ENCODE data around the gene RBM33. TPM values are rescaled to one million over a fixed set of nuclear protein-coding genes. Genes with fewer than 3 reads are reported as not detected.
A peak's percentile ranks its signal among the peaks of the same experiment; 100 is the strongest.

RBM33 gene
- total and polyA plus RNA-seq, 2 experiments from 2014 or later, result 51.1 to 53.5 TPM

DNA sequence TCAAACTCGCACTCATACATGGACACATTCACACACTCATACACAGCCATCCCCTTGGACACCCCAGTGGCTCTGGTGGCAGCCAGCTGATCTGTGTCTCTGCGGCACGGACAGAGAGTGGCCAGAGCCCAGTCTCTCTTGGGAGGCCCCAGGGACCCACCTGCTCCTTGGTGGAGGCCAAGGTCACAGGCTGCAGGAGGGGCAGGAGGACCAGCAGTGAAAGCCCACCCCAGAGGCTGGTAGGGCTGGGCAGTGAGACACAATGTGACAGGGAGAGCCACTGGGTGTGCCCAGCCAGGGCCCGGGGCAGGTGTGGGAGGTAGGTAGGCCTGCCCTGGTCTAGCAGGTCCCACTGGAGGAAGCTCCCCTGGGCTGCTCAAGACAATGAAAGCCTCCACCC is 149.3 kb downstream of the RBM33 start:
- Histone ChIP-seq H3K27me3 (peaks cover 43% of the 10 kb centered on the region), H3K27ac (no peak overlapping the region), H3K4me3 (no peak overlapping the region), H3K4me1 (ENCODE audit: low read depth) (no peaks in the 10 kb centered on the region), H3K36me3 (no peaks in the 10 kb centered on the region), H3K9me3 (ENCODE audit: low read depth) (no peaks in the 10 kb centered on the region)
- TF ChIP-seq, protein P1, sequence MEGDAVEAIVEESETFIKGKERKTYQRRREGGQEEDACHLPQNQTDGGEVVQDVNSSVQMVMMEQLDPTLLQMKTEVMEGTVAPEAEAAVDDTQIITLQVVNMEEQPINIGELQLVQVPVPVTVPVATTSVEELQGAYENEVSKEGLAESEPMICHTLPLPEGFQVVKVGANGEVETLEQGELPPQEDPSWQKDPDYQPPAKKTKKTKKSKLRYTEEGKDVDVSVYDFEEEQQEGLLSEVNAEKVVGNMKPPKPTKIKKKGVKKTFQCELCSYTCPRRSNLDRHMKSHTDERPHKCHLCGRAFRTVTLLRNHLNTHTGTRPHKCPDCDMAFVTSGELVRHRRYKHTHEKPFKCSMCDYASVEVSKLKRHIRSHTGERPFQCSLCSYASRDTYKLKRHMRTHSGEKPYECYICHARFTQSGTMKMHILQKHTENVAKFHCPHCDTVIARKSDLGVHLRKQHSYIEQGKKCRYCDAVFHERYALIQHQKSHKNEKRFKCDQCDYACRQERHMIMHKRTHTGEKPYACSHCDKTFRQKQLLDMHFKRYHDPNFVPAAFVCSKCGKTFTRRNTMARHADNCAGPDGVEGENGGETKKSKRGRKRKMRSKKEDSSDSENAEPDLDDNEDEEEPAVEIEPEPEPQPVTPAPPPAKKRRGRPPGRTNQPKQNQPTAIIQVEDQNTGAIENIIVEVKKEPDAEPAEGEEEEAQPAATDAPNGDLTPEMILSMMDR (IDR thresholded peaks at IDR 0.05; ENCODE audit: low read depth, low read length), result no peak
- DNase-seq (ENCODE audit: low read depth in 1 of 2, low spot score in 1 of 2), result no peak

- TF ChIP-seq, protein P1 (IDR thresholded peaks at IDR 0.05; ENCODE audit: low read depth, low read length), result no peak
- no peaks in the 10 kb centered on the region for H3K36me3 ChIP-seq
- H3K4me1 ChIP-seq (ENCODE audit: low read depth), result no peaks in the 10 kb centered on the region
- DNase-seq (ENCODE audit: low read depth in 1 of 2, low spot score in 1 of 2), result no peak
- H3K27ac ChIP-seq, result no peak overlapping the region
- no peaks in the 10 kb centered on the region for H3K9me3 ChIP-seq (ENCODE audit: low read depth)
- H3K27me3 ChIP-seq, result peaks cover 48% of the 10 kb centered on the region
- no peak overlapping the region for H3K4me3 ChIP-seq
Observed at GRCh38 chr7:155794196-155794595, 149.7 kb downstream of the RBM33 start.

DNA sequence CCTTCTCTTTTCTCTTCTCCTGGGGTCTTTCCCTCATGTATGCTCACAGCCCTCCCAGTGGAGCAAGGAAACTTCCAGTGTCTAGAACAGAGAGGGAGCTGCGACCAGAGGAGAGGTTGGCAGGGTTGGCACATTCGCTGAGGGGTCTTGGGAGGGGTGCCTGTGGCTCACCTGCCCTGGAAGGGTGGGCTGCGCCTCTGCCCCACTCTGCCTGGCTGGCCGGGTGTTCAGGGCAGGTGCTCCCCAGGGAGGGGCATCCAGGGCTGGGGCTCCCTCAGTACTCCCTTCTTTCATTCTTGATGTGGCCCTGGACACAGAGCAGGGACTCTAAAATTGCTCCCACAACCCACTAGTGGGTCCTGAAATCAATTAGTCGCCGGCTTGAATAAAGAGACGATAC is 150.9 kb downstream of the RBM33 start:
- Histone ChIP-seq H3K4me1 (ENCODE audit: low read depth) (no peaks in the 10 kb centered on the region), H3K4me3 (no peak overlapping the region), H3K27me3 (peaks cover 60% of the 10 kb centered on the region), H3K9me3 (ENCODE audit: low read depth) (no peaks in the 10 kb centered on the region), H3K27ac (no peak overlapping the region), H3K36me3 (no peaks in the 10 kb centered on the region)
- DNase-seq (ENCODE audit: low read depth in 1 of 2, low spot score in 1 of 2), result no peak
- TF ChIP-seq, protein P1 (IDR thresholded peaks at IDR 0.05; ENCODE audit: low read depth, low read length), result no peak

DNA sequence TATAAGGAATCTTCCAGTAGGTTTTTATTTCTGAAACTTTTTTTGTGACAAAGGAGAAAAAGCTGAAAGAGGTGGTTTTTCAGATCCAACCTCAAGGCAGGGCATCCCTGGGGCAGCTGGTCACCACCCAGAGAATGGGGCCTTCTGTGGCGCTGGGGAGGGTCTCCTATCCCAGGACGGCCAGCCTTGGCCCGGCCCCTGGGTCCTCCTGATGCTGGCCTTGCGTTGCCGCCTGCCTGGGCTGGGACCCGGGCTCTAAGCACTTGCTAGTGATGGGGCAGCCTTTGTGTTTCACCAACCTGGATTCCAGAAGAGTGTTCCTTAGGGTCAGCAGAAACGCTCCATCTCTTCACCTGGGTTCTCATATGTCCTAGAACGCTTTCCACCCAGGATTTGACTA is 151.5 kb downstream of the RBM33 start:
- H3K27ac ChIP-seq, result no peak overlapping the region
- no peak overlapping the region for H3K4me3 ChIP-seq
- H3K4me1 ChIP-seq (ENCODE audit: low read depth), result no peaks in the 10 kb centered on the region
- no peak for DNase-seq (ENCODE audit: low read depth in 1 of 2, low spot score in 1 of 2)
- peaks cover 65% of the 10 kb centered on the region for H3K27me3 ChIP-seq
- TF ChIP-seq, protein P1 (IDR thresholded peaks at IDR 0.05; ENCODE audit: low read depth, low read length), result no peak
- H3K9me3 ChIP-seq (ENCODE audit: low read depth), result no peaks in the 10 kb centered on the region
- no peaks in the 10 kb centered on the region for H3K36me3 ChIP-seq

- no peaks in the 10 kb centered on the region for H3K9me3 ChIP-seq (ENCODE audit: low read depth)
- TF ChIP-seq, protein P1 (IDR thresholded peaks at IDR 0.05; ENCODE audit: low read depth, low read length), result peak; percentile 47
- no peak overlapping the region for H3K4me3 ChIP-seq
- no peaks in the 10 kb centered on the region for H3K4me1 ChIP-seq (ENCODE audit: low read depth)
- peak; percentile 57 to 65 for DNase-seq (ENCODE audit: low read depth in 1 of 2, low spot score in 1 of 2)
- H3K27ac ChIP-seq, result no peak overlapping the region
- H3K27me3 ChIP-seq, result peaks cover 72% of the 10 kb centered on the region
- H3K36me3 ChIP-seq, result no peaks in the 10 kb centered on the region
Observed at GRCh38 chr7:155796381-155797261, 152.2 kb downstream of the RBM33 start.
